ENCODE data around the gene BABAM2.

DNA sequence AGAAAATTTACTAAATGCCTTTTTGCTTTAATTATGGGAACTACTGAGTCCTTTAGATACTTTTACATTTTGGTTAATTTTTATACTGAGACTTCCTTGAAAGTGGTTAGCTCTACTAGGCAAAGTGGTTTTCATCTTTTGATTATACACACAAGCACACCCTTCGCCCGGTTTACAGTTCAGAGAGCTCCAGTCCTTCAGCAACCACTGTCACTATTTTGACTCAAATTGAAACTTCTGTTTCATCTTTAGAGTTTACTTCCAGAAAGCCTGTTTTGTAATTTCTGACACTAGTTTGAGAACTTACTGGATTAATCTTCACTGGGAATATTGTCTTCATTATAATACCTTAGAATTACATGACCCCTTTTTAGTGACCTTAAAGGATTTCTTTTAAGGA is 361.8 kb downstream of the BABAM2 start:
- TF ChIP-seq, protein P1, sequence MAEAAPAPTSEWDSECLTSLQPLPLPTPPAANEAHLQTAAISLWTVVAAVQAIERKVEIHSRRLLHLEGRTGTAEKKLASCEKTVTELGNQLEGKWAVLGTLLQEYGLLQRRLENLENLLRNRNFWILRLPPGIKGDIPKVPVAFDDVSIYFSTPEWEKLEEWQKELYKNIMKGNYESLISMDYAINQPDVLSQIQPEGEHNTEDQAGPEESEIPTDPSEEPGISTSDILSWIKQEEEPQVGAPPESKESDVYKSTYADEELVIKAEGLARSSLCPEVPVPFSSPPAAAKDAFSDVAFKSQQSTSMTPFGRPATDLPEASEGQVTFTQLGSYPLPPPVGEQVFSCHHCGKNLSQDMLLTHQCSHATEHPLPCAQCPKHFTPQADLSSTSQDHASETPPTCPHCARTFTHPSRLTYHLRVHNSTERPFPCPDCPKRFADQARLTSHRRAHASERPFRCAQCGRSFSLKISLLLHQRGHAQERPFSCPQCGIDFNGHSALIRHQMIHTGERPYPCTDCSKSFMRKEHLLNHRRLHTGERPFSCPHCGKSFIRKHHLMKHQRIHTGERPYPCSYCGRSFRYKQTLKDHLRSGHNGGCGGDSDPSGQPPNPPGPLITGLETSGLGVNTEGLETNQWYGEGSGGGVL (tag by site-specific recombination; IDR thresholded peaks at IDR 0.05): no peak
- no peak for TF ChIP-seq ZNF121 (tag by site-specific recombination; IDR thresholded peaks at IDR 0.05)
- TF ChIP-seq, protein P2, sequence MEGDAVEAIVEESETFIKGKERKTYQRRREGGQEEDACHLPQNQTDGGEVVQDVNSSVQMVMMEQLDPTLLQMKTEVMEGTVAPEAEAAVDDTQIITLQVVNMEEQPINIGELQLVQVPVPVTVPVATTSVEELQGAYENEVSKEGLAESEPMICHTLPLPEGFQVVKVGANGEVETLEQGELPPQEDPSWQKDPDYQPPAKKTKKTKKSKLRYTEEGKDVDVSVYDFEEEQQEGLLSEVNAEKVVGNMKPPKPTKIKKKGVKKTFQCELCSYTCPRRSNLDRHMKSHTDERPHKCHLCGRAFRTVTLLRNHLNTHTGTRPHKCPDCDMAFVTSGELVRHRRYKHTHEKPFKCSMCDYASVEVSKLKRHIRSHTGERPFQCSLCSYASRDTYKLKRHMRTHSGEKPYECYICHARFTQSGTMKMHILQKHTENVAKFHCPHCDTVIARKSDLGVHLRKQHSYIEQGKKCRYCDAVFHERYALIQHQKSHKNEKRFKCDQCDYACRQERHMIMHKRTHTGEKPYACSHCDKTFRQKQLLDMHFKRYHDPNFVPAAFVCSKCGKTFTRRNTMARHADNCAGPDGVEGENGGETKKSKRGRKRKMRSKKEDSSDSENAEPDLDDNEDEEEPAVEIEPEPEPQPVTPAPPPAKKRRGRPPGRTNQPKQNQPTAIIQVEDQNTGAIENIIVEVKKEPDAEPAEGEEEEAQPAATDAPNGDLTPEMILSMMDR (tag by site-specific recombination; IDR thresholded peaks at IDR 0.05): no peak
- TF ChIP-seq SALL2 (tag by site-specific recombination; IDR thresholded peaks at IDR 0.05; ENCODE audit: borderline replicate concordance): no peak
- TF ChIP-seq OSR2 (tag by site-specific recombination; IDR thresholded peaks at IDR 0.05): no peak
- no peak for TF ChIP-seq BCL11A (tag by site-specific recombination; IDR thresholded peaks at IDR 0.05; ENCODE audit: low read depth)
- TF ChIP-seq ZNF558 (tag by site-specific recombination; IDR thresholded peaks at IDR 0.05): no peak
- TF ChIP-seq ZFP3 (tag by site-specific recombination; IDR thresholded peaks at IDR 0.05; ENCODE audit: low read depth): no peak
- TF ChIP-seq, protein P3, sequence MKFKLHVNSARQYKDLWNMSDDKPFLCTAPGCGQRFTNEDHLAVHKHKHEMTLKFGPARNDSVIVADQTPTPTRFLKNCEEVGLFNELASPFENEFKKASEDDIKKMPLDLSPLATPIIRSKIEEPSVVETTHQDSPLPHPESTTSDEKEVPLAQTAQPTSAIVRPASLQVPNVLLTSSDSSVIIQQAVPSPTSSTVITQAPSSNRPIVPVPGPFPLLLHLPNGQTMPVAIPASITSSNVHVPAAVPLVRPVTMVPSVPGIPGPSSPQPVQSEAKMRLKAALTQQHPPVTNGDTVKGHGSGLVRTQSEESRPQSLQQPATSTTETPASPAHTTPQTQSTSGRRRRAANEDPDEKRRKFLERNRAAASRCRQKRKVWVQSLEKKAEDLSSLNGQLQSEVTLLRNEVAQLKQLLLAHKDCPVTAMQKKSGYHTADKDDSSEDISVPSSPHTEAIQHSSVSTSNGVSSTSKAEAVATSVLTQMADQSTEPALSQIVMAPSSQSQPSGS (tag by site-specific recombination; IDR thresholded peaks at IDR 0.05; ENCODE audit: low read depth): no peak
- no peak for TF ChIP-seq OVOL3 (tag by site-specific recombination; IDR thresholded peaks at IDR 0.05)
- no peak for TF ChIP-seq ZNF157 (tag by site-specific recombination; IDR thresholded peaks at IDR 0.05)
- TF ChIP-seq, protein P4, sequence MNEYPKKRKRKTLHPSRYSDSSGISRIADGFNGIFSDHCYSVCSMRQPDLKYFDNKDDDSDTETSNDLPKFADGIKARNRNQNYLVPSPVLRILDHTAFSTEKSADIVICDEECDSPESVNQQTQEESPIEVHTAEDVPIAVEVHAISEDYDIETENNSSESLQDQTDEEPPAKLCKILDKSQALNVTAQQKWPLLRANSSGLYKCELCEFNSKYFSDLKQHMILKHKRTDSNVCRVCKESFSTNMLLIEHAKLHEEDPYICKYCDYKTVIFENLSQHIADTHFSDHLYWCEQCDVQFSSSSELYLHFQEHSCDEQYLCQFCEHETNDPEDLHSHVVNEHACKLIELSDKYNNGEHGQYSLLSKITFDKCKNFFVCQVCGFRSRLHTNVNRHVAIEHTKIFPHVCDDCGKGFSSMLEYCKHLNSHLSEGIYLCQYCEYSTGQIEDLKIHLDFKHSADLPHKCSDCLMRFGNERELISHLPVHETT (tag by site-specific recombination; IDR thresholded peaks at IDR 0.05): no peak
- no peak for TF ChIP-seq SETDB1 (IDR thresholded peaks at IDR 0.05; ENCODE audit: insufficient read length, low read length)
